GM21619 (cell line): Measurements from ENCODE around the gene RAB1B.

Experiments used
- ATAC-seq: cut with Tn5 transposase; IDR thresholded peaks from one replicate; pipeline ENCODE4 v1.9.1; 2021; ENCODE audit not compliant: unreplicated experiment

RAB1B gene

GRCh38 chr11:66268244-66268951 is at the start of gene RAB1B:
TSS of gene RAB1B (plus strand) at chr11:66268639. CDS start at chr11:66268680, 41 bp downstream.
- ATAC-seq = peak; percentile 77

- ATAC-seq = no peak
Observed at GRCh38 chr11:66218846-66219620, 49.4 kb upstream of the RAB1B start.

DNA sequence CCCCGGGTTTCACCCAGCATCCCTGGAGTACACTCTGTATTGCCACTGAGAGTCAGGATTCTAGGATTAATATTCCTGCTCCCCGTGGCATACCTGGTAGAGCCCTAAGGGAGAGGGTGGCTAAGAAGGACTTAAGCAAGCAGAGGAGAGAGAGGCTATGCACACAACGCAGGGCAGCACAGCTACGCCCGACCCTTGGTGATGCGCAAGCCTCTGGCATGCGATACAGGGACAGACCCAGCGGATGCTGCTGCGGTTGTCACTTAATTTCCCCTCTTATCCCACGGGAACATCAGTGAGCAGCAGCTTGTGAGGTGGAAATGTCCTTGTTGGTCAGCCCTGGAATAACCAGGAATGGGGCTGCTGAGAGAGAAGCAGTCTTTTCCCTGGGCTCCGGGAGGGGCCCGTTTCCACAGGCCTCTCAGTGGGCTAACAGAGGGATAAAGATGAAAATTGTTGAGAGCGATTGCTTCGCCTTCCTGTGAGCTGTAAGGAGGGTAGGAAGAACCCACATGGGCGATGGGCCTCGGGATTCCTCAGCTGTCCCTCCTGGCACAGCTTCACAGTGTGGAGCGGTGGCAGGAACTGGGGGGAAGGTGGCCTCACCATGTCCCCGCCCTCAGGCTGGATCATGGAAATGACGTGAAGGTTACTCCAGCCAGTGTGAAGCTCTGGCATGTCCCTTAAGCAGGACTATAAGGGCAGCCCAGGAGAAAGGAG is 48.4 kb upstream of the RAB1B start:
- ATAC-seq = no peak

- no peak for ATAC-seq
Observed at GRCh38 chr11:66220566-66220935, 47.9 kb upstream of the RAB1B start.

DNA sequence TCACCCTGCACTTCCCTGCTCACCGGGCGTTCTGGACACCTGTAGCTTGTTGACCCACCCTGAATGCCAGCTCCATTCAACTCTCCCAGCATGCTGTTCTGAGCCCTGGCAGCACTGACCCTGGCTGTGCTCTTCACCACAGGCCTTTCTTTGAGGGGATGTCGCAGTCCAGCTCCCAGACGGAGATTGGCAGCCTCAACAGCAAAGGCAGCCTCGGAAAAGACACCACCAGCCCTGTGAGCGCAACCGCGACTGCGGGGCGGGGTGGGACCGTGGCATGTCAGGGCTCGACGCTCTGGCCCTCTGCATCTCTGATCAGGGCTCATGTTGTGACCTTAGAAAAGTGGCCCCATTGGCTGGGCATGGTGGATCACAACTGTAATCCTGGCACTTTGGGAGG is 47.4 kb upstream of the RAB1B start:
- no peak for ATAC-seq

- ATAC-seq = peak; percentile 10
Observed at GRCh38 chr11:66221726-66222236, 46.7 kb upstream of the RAB1B start.

DNA sequence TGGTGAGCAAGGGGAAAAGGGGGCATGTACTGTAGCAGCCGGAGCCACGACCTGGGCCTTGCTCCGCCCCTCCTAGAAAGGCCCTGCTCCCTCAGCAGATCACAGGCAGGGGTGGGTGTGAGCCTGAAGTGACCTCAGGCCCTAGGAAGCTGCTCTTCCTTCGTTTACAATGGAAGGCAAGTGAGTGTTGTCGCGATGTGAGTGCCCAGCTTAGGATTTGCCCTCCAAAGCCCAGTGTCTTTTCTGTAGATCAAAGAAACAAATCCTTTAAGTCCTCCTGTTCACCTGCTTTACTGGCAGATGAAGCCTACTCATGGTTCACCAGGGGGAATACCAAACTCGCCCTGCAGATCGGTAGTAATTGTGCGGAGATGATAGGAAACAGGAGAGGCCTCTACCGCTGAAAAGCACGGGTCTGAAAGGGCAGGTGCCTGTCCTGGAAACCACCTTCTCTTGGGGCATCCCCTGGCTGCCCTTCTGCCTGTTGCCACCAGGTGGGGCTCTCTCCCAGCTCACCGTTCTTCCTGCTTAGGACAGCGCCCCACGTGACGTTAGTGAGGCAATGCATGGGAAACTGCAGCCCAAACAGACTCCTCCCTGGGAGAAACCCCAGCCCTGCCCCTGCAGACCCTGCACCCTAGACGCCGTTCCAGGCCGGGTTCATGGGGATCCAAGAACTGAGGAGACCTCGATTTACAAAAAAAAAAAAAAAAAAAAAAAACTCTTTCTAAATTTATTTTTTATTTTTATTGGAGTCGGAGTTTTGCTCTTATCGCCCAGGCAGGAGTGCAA is 45.9 kb upstream of the RAB1B start:
- peak; percentile 93 for ATAC-seq

DNA sequence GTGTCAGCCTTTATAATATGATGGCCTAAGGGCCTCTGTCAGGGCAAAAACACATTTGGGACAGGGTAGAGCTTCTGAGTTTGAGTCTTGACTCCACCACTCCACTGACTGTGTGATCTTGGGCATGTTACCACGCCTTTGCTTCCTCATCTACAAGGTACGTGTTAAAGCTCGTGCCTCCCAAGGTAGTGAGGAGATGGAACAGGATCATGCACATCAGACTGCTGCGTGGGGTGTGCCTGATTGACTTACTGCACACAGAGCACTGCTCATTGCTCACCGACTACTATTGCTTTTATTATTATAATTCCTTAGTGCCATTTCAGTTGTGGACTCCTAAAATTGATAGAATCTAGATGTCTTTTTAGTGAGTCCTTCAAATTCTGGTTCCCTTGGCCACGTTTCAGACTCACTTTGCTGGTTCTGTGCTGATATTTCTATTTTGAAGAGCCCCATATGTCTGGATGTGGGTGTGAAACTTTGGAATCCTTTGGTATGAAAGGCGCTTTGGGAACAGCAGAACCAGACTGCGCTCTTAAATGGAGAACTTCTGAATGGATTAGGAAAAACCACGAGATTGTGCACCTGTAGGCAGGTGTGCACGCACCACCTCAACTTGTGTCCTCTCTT is 44.1 kb upstream of the RAB1B start:
- ATAC-seq = no peak

DNA sequence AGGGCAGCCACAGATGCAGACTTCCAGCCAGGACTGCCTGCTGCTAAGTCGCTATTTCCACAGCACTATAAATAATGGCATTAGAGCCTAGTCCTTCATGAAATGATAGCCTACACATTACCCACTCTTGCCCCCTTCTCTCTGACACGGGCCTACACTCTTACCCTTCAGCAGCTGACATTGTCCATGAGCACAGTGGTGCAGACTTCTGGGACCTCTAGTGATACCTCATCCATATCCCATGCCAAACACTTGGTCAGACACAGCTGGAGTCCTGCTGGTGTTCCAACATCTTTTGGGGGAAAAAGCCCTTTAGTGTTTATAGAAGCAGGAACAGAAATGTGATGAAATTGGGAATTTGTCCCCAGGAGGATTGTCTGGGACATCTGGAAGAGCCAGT is 43.4 kb upstream of the RAB1B start:
- ATAC-seq = no peak

GRCh38 chr11:66226101-66226500 is 42.3 kb upstream of the RAB1B start:
- no peak for ATAC-seq

- ATAC-seq = no peak
Observed at GRCh38 chr11:66227700-66228099, 40.7 kb upstream of the RAB1B start.

GRCh38 chr11:66228521-66228920 is 39.9 kb upstream of the RAB1B start:
- ATAC-seq = no peak

DNA sequence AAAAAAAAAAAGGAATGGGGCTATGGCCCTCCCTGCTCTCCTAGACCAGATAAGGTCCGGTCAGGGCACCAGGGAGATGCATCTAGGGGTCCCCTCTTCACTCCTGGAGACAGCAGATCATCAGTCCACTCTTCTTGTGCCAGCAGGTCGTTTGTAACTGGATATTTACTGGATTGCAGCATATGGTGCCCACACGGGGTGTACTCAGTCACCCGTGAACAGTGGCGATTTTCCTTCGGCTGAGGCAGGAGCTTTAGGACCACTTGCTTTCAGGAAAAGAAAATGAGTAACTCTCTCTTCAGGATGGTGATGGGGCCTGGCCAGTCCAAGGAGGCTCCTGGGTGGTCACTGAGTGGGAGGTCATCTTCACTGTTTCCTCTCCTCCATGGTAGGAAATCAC is 38.3 kb upstream of the RAB1B start:
- no peak for ATAC-seq

- no peak for ATAC-seq
Observed at GRCh38 chr11:66230978-66231377, 37.5 kb upstream of the RAB1B start.

GRCh38 chr11:66231561-66231960 is 36.9 kb upstream of the RAB1B start:
- no peak for ATAC-seq

DNA sequence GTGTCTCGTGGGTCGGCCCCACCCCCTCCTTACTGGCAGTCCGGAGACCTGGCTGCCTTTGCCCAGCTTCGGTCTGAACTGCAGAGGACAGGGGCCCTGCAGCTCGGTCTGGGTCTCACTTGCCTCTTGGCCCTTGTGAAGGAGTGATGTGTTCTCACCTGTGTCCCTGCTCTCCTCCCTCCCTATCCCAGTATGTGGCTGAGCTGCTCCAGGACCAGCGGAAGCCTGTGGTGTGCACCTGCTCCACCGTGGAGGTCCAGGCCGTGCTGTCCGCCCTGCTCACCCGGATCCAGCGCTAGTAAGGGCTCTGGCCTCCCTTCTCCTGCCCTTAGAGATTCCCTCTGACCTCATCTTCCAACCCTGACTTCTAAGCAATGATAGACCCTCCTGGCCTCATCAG is 35.7 kb upstream of the RAB1B start:
- no peak for ATAC-seq

DNA sequence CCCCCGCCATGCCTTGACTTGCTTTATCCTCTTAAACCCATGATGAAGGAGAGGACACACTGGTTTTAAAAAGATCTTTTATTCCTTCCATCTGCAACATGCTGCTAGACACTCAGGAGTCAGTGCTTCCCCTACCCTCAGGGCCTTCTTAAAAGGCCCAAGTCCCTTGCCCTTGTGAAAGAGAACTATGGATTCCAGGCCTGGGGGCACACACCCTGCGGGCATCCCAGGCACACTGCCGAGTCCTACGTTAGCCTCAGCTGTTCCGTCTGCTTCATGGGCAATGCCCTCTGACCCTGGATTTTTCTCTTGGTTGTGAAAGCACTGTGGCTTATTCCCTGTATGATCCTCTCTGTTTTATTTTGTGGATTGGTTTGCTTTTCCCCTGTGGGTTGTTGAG is 35.1 kb upstream of the RAB1B start:
- no peak for ATAC-seq

DNA sequence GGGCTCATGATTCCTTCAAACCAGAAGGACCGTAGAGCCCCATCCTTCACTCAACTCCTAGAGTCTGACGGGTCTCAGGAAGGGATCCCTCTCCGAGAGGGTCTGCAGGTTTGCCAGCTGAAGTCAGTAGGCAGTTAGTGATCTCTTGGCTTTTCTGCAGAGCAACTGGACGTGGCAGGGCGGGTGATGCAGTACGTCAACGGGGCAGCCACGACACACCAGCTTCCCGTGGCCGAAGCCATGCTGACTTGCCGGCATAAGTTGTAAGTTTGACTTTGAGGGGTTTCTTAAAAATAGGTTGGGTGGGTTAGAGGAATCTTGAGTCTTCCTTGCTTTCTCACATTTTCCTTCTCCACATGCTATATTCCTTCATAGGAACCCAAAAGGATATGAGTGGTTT is 33.3 kb upstream of the RAB1B start:
- ATAC-seq = no peak

GRCh38 chr11:66237867-66238266 is 30.6 kb upstream of the RAB1B start:
- ATAC-seq = no peak

DNA sequence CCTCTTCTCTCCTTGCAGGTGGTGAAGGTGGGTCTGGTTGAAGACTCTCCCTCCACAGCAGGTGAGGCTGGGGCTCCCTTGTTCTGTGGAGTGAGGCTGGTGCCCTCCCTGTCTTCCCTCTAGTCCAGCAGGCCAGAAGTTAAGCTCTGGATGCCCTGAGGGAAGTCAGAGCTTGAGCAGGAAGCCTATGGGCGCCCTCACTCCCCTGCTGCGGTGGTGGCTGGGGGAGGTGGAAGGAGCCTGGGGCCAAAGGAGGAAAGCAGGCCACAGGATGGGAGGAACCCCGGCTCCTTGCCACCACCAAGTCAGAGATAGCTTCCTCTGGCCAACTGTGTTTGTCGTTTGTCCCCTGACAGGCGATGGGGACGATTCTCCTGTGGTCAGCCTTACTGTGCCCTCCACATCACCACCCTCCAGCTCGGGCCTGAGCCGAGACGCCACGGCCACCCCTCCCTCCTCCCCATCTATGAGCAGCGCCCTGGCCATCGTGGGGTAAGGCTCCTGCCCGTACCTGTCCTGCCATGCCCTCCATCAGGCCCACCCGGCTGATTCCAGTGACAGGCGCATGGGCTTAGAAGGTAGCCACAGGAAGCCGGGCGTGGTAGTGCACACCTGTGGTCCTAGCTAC is 29.5 kb upstream of the RAB1B start:
- ATAC-seq = no peak
